HL-60 (cell line): ENCODE results near the gene MICAL2.

Experiments
- DNase-seq, 2 experiments: peaks; one replicate each; pipeline ENCODE4 v3.0.0-alpha.2; 2010 to 2020; ENCODE audit warnings: low read depth in 1 of 2, low spot score in 1 of 2
- H3K27ac ChIP-seq: fragments of 250-450 bp; sonication (Bioruptor Pico); replicated peaks from 2 replicates; pipeline ENCODE4 v1.5.1; 2020; ENCODE audit warnings: mild to moderate bottlenecking, moderate library complexity
- H3K27me3 ChIP-seq: fragments of 250-450 bp; sonication (Bioruptor Pico); 2 replicates; pipeline ENCODE4 v1.5.1; 2021; ENCODE audit warnings: mild to moderate bottlenecking, moderate library complexity; ENCODE audit not compliant: insufficient read depth, poor library complexity, severe bottlenecking
- H3K4me3 ChIP-seq: replicated peaks from 2 replicates; pipeline ENCODE4 v1.5.1; 2011; ENCODE audit warnings: mild to moderate bottlenecking, control low read depth, low read length; ENCODE audit not compliant: insufficient read depth
- GABPA ChIP-seq: IDR thresholded peaks from 2 replicates; pipeline ENCODE4 v1.6.1; 2012; ENCODE audit warnings: low read depth
- POLR2AphosphoS5 ChIP-seq: IDR thresholded peaks from 2 replicates; pipeline ENCODE4 v1.6.1; 2012; ENCODE audit warnings: low read depth
- REST ChIP-seq: IDR thresholded peaks from 2 replicates; pipeline ENCODE4 v1.6.1; 2012; ENCODE audit warnings: low read depth; ENCODE audit not compliant: insufficient replicate concordance
- SPI1 ChIP-seq: IDR thresholded peaks from 2 replicates; pipeline ENCODE4 v1.6.1; 2012; ENCODE audit warnings: low read depth, mild to moderate bottlenecking, borderline replicate concordance
- TF ChIP-seq, protein P1 (sequence below): IDR thresholded peaks from one replicate; pipeline ENCODE4 v1.5.1; 2011; ENCODE audit warnings: low read length, control low read depth, inconsistent platforms; ENCODE audit not compliant: insufficient read depth

MICAL2 gene

GRCh38 chr11:12235947-12236743 is 125.8 kb downstream of the MICAL2 start:
- TF ChIP-seq POLR2AphosphoS5 = peak; percentile 31; the same call in 1 of the 2 replicates
- TF ChIP-seq REST = no peak
- TF ChIP-seq, protein P1, sequence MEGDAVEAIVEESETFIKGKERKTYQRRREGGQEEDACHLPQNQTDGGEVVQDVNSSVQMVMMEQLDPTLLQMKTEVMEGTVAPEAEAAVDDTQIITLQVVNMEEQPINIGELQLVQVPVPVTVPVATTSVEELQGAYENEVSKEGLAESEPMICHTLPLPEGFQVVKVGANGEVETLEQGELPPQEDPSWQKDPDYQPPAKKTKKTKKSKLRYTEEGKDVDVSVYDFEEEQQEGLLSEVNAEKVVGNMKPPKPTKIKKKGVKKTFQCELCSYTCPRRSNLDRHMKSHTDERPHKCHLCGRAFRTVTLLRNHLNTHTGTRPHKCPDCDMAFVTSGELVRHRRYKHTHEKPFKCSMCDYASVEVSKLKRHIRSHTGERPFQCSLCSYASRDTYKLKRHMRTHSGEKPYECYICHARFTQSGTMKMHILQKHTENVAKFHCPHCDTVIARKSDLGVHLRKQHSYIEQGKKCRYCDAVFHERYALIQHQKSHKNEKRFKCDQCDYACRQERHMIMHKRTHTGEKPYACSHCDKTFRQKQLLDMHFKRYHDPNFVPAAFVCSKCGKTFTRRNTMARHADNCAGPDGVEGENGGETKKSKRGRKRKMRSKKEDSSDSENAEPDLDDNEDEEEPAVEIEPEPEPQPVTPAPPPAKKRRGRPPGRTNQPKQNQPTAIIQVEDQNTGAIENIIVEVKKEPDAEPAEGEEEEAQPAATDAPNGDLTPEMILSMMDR = peak; percentile 43
- Histone ChIP-seq H3K27me3 (no peaks in the 10 kb centered on the region), H3K4me3 (no peak overlapping the region), H3K27ac (peak overlapping the region; percentile 5; the same call in 1 of the 2 replicates)
- DNase-seq = peak in 1 of 2 experiments; percentile 41

GRCh38 chr11:12236744-12237101 is 126.3 kb downstream of the MICAL2 start:
- Histone ChIP-seq H3K27me3 (no peaks in the 10 kb centered on the region), H3K4me3 (no peak overlapping the region), H3K27ac (no peak overlapping the region; the same call in 1 of the 2 replicates)
- no peak for DNase-seq
- TF ChIP-seq SPI1 (no peak), POLR2AphosphoS5 (no peak), GABPA (no peak)

DNA sequence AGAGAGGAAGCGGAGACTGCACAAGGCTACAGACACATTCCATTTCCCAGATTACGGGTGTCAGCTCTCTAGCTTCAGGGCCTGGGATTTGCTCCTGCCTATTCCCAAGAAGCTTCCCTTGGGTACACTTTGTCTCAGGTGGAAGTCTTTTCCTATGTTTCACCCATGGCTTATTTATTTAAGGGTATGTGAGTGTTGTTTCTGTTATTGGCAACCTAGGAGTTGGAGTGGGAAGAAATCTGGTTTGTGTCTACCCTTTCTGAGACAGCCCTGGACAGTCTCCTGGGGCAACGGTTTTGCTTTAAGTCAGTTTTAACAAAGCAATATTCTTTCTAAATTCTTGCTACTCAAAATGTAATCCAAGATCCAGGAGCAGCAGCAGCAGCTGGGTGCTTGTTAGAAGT is 127.0 kb downstream of the MICAL2 start:
- DNase-seq = no peak
- TF ChIP-seq GABPA (no peak), SPI1 (no peak), POLR2AphosphoS5 (no peak), REST (no peak)
- TF ChIP-seq, protein P1 = no peak
- Histone ChIP-seq H3K27ac (no peak overlapping the region), H3K27me3 (no peaks in the 10 kb centered on the region), H3K4me3 (no peak overlapping the region)

DNA sequence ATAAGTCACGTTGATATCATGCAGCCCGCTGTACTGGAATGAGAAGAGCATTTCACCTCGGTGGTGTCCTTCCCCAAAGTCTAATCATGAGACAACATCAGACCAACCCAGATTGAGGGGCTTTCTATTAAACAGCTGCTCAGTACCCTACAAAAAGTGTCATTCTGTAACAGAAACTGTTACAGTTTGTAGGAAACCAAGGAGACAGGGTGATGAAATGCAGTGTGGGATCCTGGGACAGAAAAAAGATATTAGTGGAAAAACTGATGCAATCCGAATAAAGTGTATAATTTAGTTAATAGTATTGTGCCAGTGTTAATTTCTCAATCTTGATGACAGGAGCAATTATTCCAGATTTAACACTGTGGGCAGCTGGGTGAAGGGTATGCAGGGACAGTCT is 128.0 kb downstream of the MICAL2 start:
- Histone ChIP-seq H3K27ac (no peak overlapping the region), H3K4me3 (no peak overlapping the region)

More for the DNA sequence above, 128.0 kb downstream of the MICAL2 start:
- TF ChIP-seq POLR2AphosphoS5 = no peak
- TF ChIP-seq GABPA = no peak
- no peak for TF ChIP-seq SPI1
- TF ChIP-seq, protein P1 = no peak
- TF ChIP-seq REST = no peak
- no peaks in the 10 kb centered on the region for H3K27me3 ChIP-seq
- DNase-seq = no peak
